IPS DF 6.9 (cell line): ENCODE results near the gene WFIKKN1.

Source experiments
- DNase-seq: peaks from one replicate; pipeline ENCODE4 v3.0.0-alpha.2; 2013; ENCODE audit warnings: low read depth, low spot score
- H3K27ac ChIP-seq: one replicate; pipeline ENCODE4 v1.5.1; 2013; ENCODE audit warnings: low read length, control low read depth
- H3K27me3 ChIP-seq: 2 replicates; pipeline ENCODE4 v1.6.1; 2013; ENCODE audit warnings: mild to moderate bottlenecking, low read length; ENCODE audit not compliant: control insufficient read depth, insufficient read depth
- H3K36me3 ChIP-seq: 2 replicates; pipeline ENCODE4 v1.6.1; 2013; ENCODE audit warnings: low read length; ENCODE audit not compliant: control insufficient read depth, insufficient read depth
- H3K4me1 ChIP-seq: 2 replicates; pipeline ENCODE4 v1.6.1; 2013; ENCODE audit warnings: low read length; ENCODE audit not compliant: control insufficient read depth, insufficient read depth
- H3K4me3 ChIP-seq: 2 replicates; pipeline ENCODE4 v1.5.1; 2013; ENCODE audit warnings: mild to moderate bottlenecking, low read length
- H3K9me3 ChIP-seq: 2 replicates; pipeline ENCODE4 v1.6.1; 2013; ENCODE audit warnings: low read length, inconsistent platforms; ENCODE audit not compliant: control insufficient read depth, insufficient read depth
- WGBS: extraction: QIAGEN DNeasy Blood & Tissue Kit; methylation state at CpG from one replicate; pipeline ENCODE4 v1.1.7; 2013; ENCODE audit warnings: mixed read lengths, missing lambda C conversion rate; ENCODE audit not compliant: insufficient read length, insufficient coverage; 5-methylcytosine and 5-hydroxymethylcytosine counted together

WFIKKN1 gene

GRCh38 chr16:630815-631405 is at the start of gene WFIKKN1:
Gene WFIKKN1 (plus strand): TSS chr16:630985. CDS start chr16:631254, 269 bp downstream.
- no CpG with 5 or more reads among the region's 23 CpGs for WGBS
- DNase-seq, result no peak
- H3K4me3 ChIP-seq, result peak within 1 kb of the TSS; percentile 10; the same call in 1 of the 2 replicates
- H3K9me3 ChIP-seq, result no peaks in the 10 kb centered on the region
- H3K36me3 ChIP-seq, result peaks cover 18% of the 10 kb centered on the region
- no peaks in the 10 kb centered on the region for H3K27me3 ChIP-seq
- peaks cover 14% of the 10 kb centered on the region for H3K4me1 ChIP-seq
- H3K27ac ChIP-seq, result no peak within 1 kb of the TSS

- no peaks in the 10 kb centered on the region for H3K27me3 ChIP-seq
- H3K4me3 ChIP-seq, result no peak overlapping the region
- H3K36me3 ChIP-seq, result peaks cover 9% of the 10 kb centered on the region; the same call in 1 of the 2 replicates
- no peak for DNase-seq
- no CpG with 5 or more reads among the region's 18 CpGs for WGBS
- H3K4me1 ChIP-seq, result peaks cover 13% of the 10 kb centered on the region
- H3K27ac ChIP-seq, result no peak overlapping the region
- H3K9me3 ChIP-seq, result no peaks in the 10 kb centered on the region
Measured at GRCh38 chr16:582218-582613, 48.6 kb upstream of the WFIKKN1 start.

- DNase-seq, result no peak
- H3K27ac ChIP-seq, result no peak overlapping the region
- WGBS, result no CpG with 5 or more reads among the region's 21 CpGs
- H3K9me3 ChIP-seq, result no peaks in the 10 kb centered on the region
- peaks cover 9% of the 10 kb centered on the region; the same call in 1 of the 2 replicates for H3K36me3 ChIP-seq
- H3K4me3 ChIP-seq, result no peak overlapping the region
- no peaks in the 10 kb centered on the region for H3K27me3 ChIP-seq
- peaks cover 13% of the 10 kb centered on the region for H3K4me1 ChIP-seq
Measured at GRCh38 chr16:582614-583331, 48.0 kb upstream of the WFIKKN1 start.

DNA sequence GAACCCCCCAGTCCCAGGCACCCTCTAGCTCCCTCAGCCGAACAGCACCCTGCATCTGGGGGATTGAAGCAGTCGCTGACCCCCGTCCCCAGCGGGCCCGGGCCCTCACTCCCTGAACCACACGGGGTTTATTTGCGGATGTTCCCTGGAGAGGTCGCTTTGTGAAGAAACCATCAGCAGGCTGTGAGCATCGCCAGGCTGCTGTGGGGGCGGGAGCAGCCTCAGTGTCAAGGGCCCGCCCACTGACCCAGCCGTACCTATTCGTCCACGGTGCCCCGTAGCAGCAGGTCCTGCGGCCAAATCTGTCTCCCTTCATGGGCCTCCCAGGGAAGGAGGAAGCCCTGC is 47.3 kb upstream of the WFIKKN1 start:
- no peak overlapping the region for H3K4me3 ChIP-seq
- WGBS, result no CpG with 5 or more reads among the region's 16 CpGs
- H3K9me3 ChIP-seq, result no peaks in the 10 kb centered on the region
- H3K4me1 ChIP-seq, result peaks cover 13% of the 10 kb centered on the region
- no peaks in the 10 kb centered on the region for H3K27me3 ChIP-seq
- H3K27ac ChIP-seq, result no peak overlapping the region
- no peak for DNase-seq
- H3K36me3 ChIP-seq, result peaks cover 9% of the 10 kb centered on the region; the same call in 1 of the 2 replicates

DNA sequence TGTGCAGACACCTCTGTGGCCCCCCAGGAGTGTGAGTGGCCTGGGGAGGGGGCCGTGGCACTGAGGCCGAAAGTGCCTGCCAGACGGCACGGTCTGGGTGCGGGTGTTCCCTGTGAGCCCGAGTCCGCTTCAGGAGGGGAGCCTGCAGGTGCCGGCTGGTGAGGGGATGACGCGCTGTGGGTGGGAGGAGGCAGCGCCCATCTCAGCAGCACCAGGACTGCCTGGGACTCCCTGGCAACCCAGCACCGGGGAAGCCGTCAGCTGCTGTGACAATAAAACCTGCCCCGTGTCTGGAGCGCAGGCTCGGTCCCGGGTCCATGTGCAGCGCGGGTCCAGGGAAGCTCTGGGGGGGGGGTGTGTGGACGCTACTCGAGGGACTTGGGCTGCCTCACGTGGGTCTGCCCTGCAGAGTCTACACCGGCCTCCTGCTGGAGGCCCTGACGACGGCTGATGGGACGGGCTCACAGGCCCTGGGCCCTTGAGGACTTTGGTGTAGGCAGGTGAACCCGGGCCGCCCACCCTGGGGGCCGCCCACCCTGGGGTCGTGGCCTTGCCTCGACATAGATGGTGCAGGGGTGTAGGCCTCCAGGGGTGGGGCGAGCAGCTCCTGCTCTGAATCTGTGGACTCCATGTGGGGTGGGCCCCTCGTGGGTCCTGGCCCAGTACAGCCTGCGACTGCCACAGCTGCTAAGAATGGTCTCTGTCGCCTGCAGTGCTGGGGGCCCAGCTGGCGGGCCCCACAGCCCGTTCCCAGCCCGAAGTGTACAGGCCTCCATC is 46.8 kb upstream of the WFIKKN1 start:
- H3K4me3 ChIP-seq, result no peak overlapping the region
- H3K9me3 ChIP-seq, result no peaks in the 10 kb centered on the region
- H3K36me3 ChIP-seq, result peaks cover 9% of the 10 kb centered on the region; the same call in 1 of the 2 replicates
- no peaks in the 10 kb centered on the region for H3K27me3 ChIP-seq
- peaks cover 10% of the 10 kb centered on the region for H3K4me1 ChIP-seq
- no CpG with 5 or more reads among the region's 38 CpGs for WGBS
- H3K27ac ChIP-seq, result no peak overlapping the region
- DNase-seq, result no peak

DNA sequence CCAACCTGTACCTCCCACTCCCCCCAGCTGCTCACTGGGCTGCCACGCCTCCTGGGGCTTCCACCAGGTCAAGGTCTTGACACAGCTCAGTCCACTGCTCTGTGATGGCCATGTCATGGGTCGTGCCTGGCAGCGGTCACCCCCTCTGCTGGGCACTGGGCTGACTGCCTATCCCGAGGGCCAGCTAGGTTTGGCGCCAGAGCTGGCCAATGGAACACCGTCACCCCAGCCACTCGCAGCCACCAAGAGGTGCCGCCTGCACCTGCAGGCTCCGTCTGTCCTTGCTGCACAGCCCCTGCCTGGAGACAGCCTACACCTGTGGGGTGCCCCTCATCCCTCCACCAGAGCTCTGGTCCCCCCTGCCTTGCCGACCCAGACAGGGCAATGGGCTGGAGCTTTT is 45.4 kb upstream of the WFIKKN1 start:
- no peaks in the 10 kb centered on the region for H3K27me3 ChIP-seq
- no CpG with 5 or more reads among the region's 10 CpGs for WGBS
- H3K4me1 ChIP-seq, result peaks cover 10% of the 10 kb centered on the region
- H3K27ac ChIP-seq, result no peak overlapping the region
- no peaks in the 10 kb centered on the region for H3K9me3 ChIP-seq
- DNase-seq, result no peak
- H3K4me3 ChIP-seq, result no peak overlapping the region
- H3K36me3 ChIP-seq, result peaks cover 9% of the 10 kb centered on the region; the same call in 1 of the 2 replicates

DNA sequence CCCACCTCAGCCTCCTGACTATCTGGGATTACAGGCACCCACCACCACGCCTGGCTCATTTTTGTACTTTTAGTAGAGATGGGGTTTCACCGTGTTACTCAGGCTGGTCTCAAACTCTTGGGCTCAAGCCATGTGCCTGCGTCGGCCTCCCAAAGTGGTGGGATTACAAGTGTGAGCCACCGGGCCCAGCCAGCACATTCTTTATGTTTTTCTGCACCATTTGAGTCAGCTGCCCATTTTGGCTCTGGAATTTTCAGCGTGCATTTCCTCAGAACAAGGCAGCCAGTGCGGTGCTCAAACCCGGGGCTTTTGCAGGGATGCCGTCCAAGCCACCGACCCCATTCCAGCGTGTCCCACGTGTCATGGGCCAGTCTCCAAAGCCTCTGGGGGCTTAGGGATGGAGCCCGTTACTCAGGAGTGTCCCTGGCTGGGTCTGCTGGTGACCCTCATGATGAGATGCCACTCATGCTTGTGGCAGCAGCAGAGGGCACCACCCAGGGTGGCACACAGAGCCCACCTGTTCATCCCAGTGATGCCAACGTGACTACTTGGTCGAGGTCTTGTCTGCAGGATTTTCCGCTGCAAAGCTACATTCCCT is 44.6 kb upstream of the WFIKKN1 start:
- Histone ChIP-seq H3K36me3 (peaks cover 5% of the 10 kb centered on the region; the same call in 1 of the 2 replicates), H3K4me1 (peaks cover 13% of the 10 kb centered on the region), H3K9me3 (no peaks in the 10 kb centered on the region), H3K27me3 (no peaks in the 10 kb centered on the region), H3K4me3 (no peak overlapping the region), H3K27ac (no peak overlapping the region)
- WGBS, result no CpG with 5 or more reads among the region's 16 CpGs
- DNase-seq, result no peak

GRCh38 chr16:586645-587590 is 43.9 kb upstream of the WFIKKN1 start:
- no peak overlapping the region for H3K27ac ChIP-seq
- no CpG with 5 or more reads among the region's 14 CpGs for WGBS
- no peaks in the 10 kb centered on the region for H3K9me3 ChIP-seq
- H3K27me3 ChIP-seq, result no peaks in the 10 kb centered on the region
- H3K4me3 ChIP-seq, result no peak overlapping the region
- DNase-seq, result no peak
- peaks cover 13% of the 10 kb centered on the region for H3K4me1 ChIP-seq
- peaks cover 5% of the 10 kb centered on the region; the same call in 1 of the 2 replicates for H3K36me3 ChIP-seq

DNA sequence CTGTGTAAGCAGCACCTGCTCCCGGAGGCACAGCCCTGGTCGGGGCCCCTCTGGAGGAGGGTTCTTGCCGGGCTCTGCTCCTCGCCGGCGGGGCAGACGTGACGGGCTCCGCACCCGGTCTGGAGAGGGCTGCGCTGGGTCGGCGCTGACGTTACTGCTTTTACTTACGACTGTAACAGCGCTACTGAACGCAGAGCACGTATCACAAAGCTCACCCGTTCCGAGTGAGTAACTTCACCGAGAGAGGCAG is 42.2 kb upstream of the WFIKKN1 start:
- H3K27me3 ChIP-seq, result no peaks in the 10 kb centered on the region
- DNase-seq, result no peak
- no peak overlapping the region for H3K27ac ChIP-seq
- WGBS, result no CpG with 5 or more reads among the region's 21 CpGs
- H3K36me3 ChIP-seq, result no peaks in the 10 kb centered on the region
- H3K4me3 ChIP-seq, result peak overlapping the region; percentile 75
- peaks cover 7% of the 10 kb centered on the region for H3K4me1 ChIP-seq
- no peaks in the 10 kb centered on the region for H3K9me3 ChIP-seq
